HepG2 (cell line): ENCODE data around the gene GPR162. TPM values are rescaled to one million over a fixed set of nuclear protein-coding genes. Genes with fewer than 3 reads are reported as not detected.

Source experiments
- DPF2 ChIP-seq: sonication (generic); formaldehyde crosslinking; IDR thresholded peaks from 2 replicates; pipeline ENCODE4 v1.4.0; 2020; ENCODE audit warnings: mild to moderate bottlenecking, low read depth, missing genetic modification reagents, borderline replicate concordance
- DR1 ChIP-seq: sonication (generic); formaldehyde crosslinking; IDR thresholded peaks from 2 replicates; pipeline ENCODE4 v1.8.0; 2021; ENCODE audit warnings: mild to moderate bottlenecking, missing genetic modification reagents, inconsistent platforms
- FOXA3 ChIP-seq: IDR thresholded peaks from 2 replicates; pipeline ENCODE4 v1.6.1; 2016; ENCODE audit warnings: missing genetic modification reagents, missing compliant biosample characterization
- MBD4 ChIP-seq: IDR thresholded peaks from 2 replicates; pipeline ENCODE4 v1.6.1; 2012; ENCODE audit warnings: low read length, inconsistent platforms, borderline replicate concordance
- NFIB ChIP-seq: sonication (generic); formaldehyde crosslinking; IDR thresholded peaks from 2 replicates; pipeline ENCODE4 v1.9.0; 2021; ENCODE audit warnings: missing genetic modification reagents, mild to moderate bottlenecking, borderline replicate concordance
- NR2C2 ChIP-seq: sonication (generic); formaldehyde crosslinking; IDR thresholded peaks from 2 replicates; pipeline ENCODE4 v1.4.0; 2020; ENCODE audit warnings: missing genetic modification reagents, mild to moderate bottlenecking, moderate library complexity, borderline replicate concordance
- PHF20 ChIP-seq: sonication (generic); formaldehyde crosslinking; IDR thresholded peaks from 2 replicates; pipeline ENCODE4 v1.5.0; 2020; ENCODE audit warnings: mild to moderate bottlenecking, missing genetic modification reagents
- PRPF4 ChIP-seq: fragments of 200-400 bp; formaldehyde crosslinking; IDR thresholded peaks from 2 replicates; pipeline ENCODE4 v1.6.1; 2016; ENCODE audit warnings: low read length, low read depth; ENCODE audit not compliant: poor library complexity, severe bottlenecking
- ZNF282 ChIP-seq: fragments of 450-650 bp; IDR thresholded peaks from 2 replicates; pipeline ENCODE4 v1.6.1; 2018; ENCODE audit not compliant: partially characterized antibody
- ZNF33A ChIP-seq: sonication (generic); formaldehyde crosslinking; IDR thresholded peaks from 2 replicates; pipeline ENCODE4 v1.5.1; 2020; ENCODE audit warnings: missing genetic modification reagents, mild to moderate bottlenecking, moderate library complexity, borderline replicate concordance
- ZNF615 ChIP-seq: sonication (generic); formaldehyde crosslinking; IDR thresholded peaks from 2 replicates; pipeline ENCODE4 v1.5.0; 2020; ENCODE audit warnings: mild to moderate bottlenecking, missing genetic modification reagents, borderline replicate concordance
- ZNF644 ChIP-seq: IDR thresholded peaks from 2 replicates; pipeline ENCODE4 v1.6.1; 2016; ENCODE audit warnings: low read depth
- ZNF782 ChIP-seq: sonication (generic); formaldehyde crosslinking; IDR thresholded peaks from 2 replicates; pipeline ENCODE4 v1.4.0; 2020; ENCODE audit warnings: missing genetic modification reagents, mild to moderate bottlenecking, borderline replicate concordance
- polyA plus RNA-seq, 8 experiments: library from polyadenylated mRNA; depleted of rRNA in 3 of 8; stranded (reverse) in 7 of 8; unstranded in 1 of 8; fragments of >200 nt; fragmentation: Illumina TruSeq in 4 of 8; extraction: Trizol in 4 of 8; gene quantifications; 2 replicates each; pipeline versions ENCODE4 v1.2.1 to v1.2.3, GENCODE V29; 2011 to 2016; ENCODE audit warnings: low read depth in 4 of 8, missing spikeins in 1 of 8, mixed read lengths in 1 of 8; ENCODE audit not compliant: insufficient read depth in 1 of 8
- total RNA-seq, 5 experiments: library from RNA; depleted of rRNA; stranded (reverse); fragments of >200 nt; fragmentation: Illumina TruSeq; extraction: Trizol; gene quantifications; 2 replicates each; pipeline ENCODE4 v1.2.3, GENCODE V29; 2016; ENCODE audit warnings: low read depth in 1 of 5
- TF ChIP-seq, protein P1 (sequence below): sonication (generic); formaldehyde crosslinking; IDR thresholded peaks from 2 replicates; pipeline ENCODE4 v1.4.0; 2020; ENCODE audit warnings: missing genetic modification reagents
- TF ChIP-seq, protein P2 (sequence below): sonication (generic); formaldehyde crosslinking; IDR thresholded peaks from 2 replicates; pipeline ENCODE4 v1.8.0; 2022; ENCODE audit warnings: mild to moderate bottlenecking, missing genetic modification reagents, borderline replicate concordance
- TF ChIP-seq, protein P3 (sequence below): sonication (generic); formaldehyde crosslinking; IDR thresholded peaks from 2 replicates; pipeline ENCODE4 v1.9.0; 2021; ENCODE audit warnings: missing genetic modification reagents, borderline replicate concordance
- TF ChIP-seq, protein P4 (sequence below): sonication (generic); formaldehyde crosslinking; IDR thresholded peaks from 2 replicates; pipeline ENCODE4 v1.5.0; 2020; ENCODE audit warnings: missing genetic modification reagents
- TF ChIP-seq, protein P5 (sequence below): sonication (generic); formaldehyde crosslinking; IDR thresholded peaks from 2 replicates; pipeline ENCODE4 v1.4.0; 2020; ENCODE audit warnings: mild to moderate bottlenecking, missing genetic modification reagents

The GPR162 gene
- total and polyA plus RNA-seq, 2 of the 13 experiments (the other 11 are each of a cell fraction or from before 2014, with no cell fraction given): 0.08 TPM; not detected in 1

DNA sequence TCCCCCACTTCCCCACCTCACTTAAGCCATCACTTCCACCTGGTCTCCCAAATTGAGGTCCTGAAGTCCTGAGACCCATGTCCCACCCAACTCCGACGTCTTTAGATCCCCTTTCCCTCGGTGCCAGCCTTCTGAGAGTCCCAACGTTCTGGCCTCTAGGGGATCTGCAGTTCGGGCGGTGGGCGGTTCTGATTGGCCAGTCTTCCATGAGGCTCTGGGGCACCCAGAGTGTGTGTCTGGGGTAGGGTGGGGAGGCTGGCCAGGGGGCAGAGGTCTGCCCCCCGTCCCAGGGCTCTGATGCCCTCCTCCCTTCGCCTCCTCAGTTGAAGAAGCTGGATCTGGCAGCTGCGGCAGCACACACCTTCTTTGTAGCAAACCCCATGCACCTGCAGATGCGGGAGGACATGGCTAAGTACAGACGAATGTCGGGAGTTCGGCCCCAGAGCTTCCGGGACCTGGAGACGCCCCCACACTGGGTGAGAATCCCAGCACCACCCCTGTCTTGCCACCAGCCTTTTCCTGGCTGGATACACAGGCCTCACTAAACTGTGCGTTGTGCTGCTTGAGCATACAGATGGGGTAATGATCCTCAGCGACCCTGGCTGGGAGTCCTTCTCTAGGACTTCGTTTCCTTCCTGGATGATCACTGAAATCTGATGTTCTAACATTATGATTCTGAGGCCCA is 8.1 kb downstream of the GPR162 start (continued):
- TF ChIP-seq, protein P1, sequence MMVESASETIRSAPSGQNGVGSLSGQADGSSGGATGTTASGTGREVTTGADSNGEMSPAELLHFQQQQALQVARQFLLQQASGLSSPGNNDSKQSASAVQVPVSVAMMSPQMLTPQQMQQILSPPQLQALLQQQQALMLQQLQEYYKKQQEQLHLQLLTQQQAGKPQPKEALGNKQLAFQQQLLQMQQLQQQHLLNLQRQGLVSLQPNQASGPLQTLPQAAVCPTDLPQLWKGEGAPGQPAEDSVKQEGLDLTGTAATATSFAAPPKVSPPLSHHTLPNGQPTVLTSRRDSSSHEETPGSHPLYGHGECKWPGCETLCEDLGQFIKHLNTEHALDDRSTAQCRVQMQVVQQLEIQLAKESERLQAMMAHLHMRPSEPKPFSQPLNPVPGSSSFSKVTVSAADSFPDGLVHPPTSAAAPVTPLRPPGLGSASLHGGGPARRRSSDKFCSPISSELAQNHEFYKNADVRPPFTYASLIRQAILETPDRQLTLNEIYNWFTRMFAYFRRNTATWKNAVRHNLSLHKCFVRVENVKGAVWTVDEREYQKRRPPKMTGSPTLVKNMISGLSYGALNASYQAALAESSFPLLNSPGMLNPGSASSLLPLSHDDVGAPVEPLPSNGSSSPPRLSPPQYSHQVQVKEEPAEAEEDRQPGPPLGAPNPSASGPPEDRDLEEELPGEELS (CRISPR knock-in tag): no peak
- TF ChIP-seq PHF20 (CRISPR knock-in tag) (peak; percentile 16), ZNF782 (CRISPR knock-in tag) (no peak), ZNF33A (CRISPR knock-in tag) (no peak), NFIB (CRISPR knock-in tag) (no peak), FOXA3 (no peak), ZNF644 (CRISPR knock-in tag) (no peak), DR1 (CRISPR knock-in tag) (peak; percentile 30; the same call in 1 of the 2 replicates), MBD4 (no peak), DPF2 (CRISPR knock-in tag) (no peak), ZNF282 (no peak), PRPF4 (no peak), ZNF615 (CRISPR knock-in tag) (no peak), NR2C2 (CRISPR knock-in tag) (0 out of 2 replicates have a peak, but pooled peaks have one; percentile 21)
- TF ChIP-seq, protein P2, sequence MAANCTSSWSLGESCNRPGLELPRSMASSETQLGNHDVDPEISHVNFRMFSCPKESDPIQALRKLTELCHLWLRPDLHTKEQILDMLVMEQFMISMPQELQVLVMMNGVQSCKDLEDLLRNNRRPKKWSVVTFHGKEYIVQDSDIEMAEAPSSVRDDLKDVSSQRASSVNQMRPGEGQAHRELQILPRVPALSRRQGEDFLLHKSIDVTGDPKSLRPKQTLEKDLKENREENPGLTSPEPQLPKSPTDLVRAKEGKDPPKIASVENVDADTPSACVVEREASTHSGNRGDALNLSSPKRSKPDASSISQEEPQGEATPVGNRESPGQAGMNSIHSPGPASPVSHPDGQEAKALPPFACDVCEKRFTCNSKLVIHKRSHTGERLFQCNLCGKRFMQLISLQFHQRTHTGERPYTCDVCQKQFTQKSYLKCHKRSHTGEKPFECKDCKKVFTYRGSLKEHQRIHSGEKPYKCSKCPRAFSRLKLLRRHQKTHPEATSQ: no peak
- TF ChIP-seq, protein P3, sequence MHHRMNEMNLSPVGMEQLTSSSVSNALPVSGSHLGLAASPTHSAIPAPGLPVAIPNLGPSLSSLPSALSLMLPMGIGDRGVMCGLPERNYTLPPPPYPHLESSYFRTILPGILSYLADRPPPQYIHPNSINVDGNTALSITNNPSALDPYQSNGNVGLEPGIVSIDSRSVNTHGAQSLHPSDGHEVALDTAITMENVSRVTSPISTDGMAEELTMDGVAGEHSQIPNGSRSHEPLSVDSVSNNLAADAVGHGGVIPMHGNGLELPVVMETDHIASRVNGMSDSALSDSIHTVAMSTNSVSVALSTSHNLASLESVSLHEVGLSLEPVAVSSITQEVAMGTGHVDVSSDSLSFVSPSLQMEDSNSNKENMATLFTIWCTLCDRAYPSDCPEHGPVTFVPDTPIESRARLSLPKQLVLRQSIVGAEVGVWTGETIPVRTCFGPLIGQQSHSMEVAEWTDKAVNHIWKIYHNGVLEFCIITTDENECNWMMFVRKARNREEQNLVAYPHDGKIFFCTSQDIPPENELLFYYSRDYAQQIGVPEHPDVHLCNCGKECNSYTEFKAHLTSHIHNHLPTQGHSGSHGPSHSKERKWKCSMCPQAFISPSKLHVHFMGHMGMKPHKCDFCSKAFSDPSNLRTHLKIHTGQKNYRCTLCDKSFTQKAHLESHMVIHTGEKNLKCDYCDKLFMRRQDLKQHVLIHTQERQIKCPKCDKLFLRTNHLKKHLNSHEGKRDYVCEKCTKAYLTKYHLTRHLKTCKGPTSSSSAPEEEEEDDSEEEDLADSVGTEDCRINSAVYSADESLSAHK: no peak
- TF ChIP-seq, protein P4, sequence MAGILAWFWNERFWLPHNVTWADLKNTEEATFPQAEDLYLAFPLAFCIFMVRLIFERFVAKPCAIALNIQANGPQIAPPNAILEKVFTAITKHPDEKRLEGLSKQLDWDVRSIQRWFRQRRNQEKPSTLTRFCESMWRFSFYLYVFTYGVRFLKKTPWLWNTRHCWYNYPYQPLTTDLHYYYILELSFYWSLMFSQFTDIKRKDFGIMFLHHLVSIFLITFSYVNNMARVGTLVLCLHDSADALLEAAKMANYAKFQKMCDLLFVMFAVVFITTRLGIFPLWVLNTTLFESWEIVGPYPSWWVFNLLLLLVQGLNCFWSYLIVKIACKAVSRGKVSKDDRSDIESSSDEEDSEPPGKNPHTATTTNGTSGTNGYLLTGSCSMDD (CRISPR knock-in tag): no peak
- TF ChIP-seq, protein P5, sequence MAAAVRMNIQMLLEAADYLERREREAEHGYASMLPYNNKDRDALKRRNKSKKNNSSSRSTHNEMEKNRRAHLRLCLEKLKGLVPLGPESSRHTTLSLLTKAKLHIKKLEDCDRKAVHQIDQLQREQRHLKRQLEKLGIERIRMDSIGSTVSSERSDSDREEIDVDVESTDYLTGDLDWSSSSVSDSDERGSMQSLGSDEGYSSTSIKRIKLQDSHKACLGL (CRISPR knock-in tag): no peak
